Measurements from ENCODE around the gene RBFOX1. TPM values are rescaled to one million over a fixed set of nuclear protein-coding genes. Genes with fewer than 3 reads are reported as not detected.

The RBFOX1 gene
- polyA plus RNA-seq, 1 of the 3 experiments (the other 2 are of a cell fraction): not detected

DNA sequence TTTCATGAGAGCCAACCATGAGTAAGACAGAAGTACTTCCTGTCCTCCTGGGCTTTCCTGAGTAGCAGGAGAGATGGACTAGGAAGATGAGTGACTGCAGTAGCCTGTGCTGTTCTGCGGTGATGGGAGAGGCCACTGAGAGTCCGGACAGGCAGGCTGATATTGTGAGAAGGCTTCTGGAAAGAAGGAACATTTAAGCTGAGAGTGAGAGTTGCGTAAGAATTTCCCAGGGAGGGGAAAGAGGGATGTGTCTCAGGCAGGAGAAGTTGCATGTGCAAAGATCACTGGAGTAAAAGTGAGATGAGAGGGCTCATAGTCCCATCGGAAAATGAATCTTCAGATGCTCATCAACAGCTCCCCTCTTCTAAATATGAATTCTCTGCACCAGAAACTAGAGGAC lies 258.3 kb downstream of the RBFOX1 start:
- peaks cover 3% of the 10 kb centered on the region; the same call in 1 of the 2 replicates for H3K9me3 ChIP-seq
- no peaks in the 10 kb centered on the region for H3K36me3 ChIP-seq (replicated peaks in 1 of 2; ENCODE audit: control insufficient read depth in 1 of 2, insufficient read depth in 2 of 2, low read length in 1 of 2)
- H3F3A ChIP-seq (replicated peaks; ENCODE audit: insufficient read depth): no peaks in the 10 kb centered on the region
- H3K4me3 ChIP-seq (ENCODE audit: low read depth in 2 of 2, low read length in 1 of 2): no peak overlapping the region
- no peaks in the 10 kb centered on the region for H3K27me3 ChIP-seq (ENCODE audit: insufficient read depth)
- H2AFZ ChIP-seq (ENCODE audit: low read depth): no peak overlapping the region
- H3K4me1 ChIP-seq (ENCODE audit: control insufficient read depth in 1 of 2, insufficient read depth in 2 of 2, low read depth in 1 of 2, low read length in 1 of 2): no peaks in the 10 kb centered on the region
- no peak overlapping the region for H3K4me2 ChIP-seq
- TF ChIP-seq CHD2 (IDR thresholded peaks at IDR 0.05; ENCODE audit: low read length, partially characterized antibody) (no peak), TCF12 (IDR thresholded peaks at IDR 0.05) (no peak), TAF1 (IDR thresholded peaks at IDR 0.05; ENCODE audit: borderline replicate concordance, low read depth, low read length) (no peak), MEF2A (IDR thresholded peaks at IDR 0.05; ENCODE audit: borderline replicate concordance, low read depth) (no peak), POLR2AphosphoS5 (IDR thresholded peaks at IDR 0.05; ENCODE audit: low read depth, low read length) (no peak), FOSL2 (IDR thresholded peaks at IDR 0.05; ENCODE audit: borderline replicate concordance, low read depth) (no peak), GATA2 (CRISPR knock-in tag; IDR thresholded peaks at IDR 0.05) (no peak), EP300 (IDR thresholded peaks at IDR 0.05; ENCODE audit: borderline replicate concordance in 1 of 2, low read depth in 1 of 2, low read length in 1 of 2) (no peak), SMC3 (IDR thresholded peaks at IDR 0.05; ENCODE audit: low read depth, low read length) (no peak), SIN3A (IDR thresholded peaks at IDR 0.05; ENCODE audit: borderline replicate concordance, low read depth, low read length) (no peak), RAD21 (IDR thresholded peaks at IDR 0.05; ENCODE audit: low read length) (no peak), JUND (IDR thresholded peaks at IDR 0.05) (no peak)
- TF ChIP-seq, protein P1, sequence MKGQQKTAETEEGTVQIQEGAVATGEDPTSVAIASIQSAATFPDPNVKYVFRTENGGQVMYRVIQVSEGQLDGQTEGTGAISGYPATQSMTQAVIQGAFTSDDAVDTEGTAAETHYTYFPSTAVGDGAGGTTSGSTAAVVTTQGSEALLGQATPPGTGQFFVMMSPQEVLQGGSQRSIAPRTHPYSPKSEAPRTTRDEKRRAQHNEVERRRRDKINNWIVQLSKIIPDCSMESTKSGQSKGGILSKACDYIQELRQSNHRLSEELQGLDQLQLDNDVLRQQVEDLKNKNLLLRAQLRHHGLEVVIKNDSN (IDR thresholded peaks at IDR 0.05; ENCODE audit: borderline replicate concordance, low read depth): no peak
- TF ChIP-seq, protein P2, sequence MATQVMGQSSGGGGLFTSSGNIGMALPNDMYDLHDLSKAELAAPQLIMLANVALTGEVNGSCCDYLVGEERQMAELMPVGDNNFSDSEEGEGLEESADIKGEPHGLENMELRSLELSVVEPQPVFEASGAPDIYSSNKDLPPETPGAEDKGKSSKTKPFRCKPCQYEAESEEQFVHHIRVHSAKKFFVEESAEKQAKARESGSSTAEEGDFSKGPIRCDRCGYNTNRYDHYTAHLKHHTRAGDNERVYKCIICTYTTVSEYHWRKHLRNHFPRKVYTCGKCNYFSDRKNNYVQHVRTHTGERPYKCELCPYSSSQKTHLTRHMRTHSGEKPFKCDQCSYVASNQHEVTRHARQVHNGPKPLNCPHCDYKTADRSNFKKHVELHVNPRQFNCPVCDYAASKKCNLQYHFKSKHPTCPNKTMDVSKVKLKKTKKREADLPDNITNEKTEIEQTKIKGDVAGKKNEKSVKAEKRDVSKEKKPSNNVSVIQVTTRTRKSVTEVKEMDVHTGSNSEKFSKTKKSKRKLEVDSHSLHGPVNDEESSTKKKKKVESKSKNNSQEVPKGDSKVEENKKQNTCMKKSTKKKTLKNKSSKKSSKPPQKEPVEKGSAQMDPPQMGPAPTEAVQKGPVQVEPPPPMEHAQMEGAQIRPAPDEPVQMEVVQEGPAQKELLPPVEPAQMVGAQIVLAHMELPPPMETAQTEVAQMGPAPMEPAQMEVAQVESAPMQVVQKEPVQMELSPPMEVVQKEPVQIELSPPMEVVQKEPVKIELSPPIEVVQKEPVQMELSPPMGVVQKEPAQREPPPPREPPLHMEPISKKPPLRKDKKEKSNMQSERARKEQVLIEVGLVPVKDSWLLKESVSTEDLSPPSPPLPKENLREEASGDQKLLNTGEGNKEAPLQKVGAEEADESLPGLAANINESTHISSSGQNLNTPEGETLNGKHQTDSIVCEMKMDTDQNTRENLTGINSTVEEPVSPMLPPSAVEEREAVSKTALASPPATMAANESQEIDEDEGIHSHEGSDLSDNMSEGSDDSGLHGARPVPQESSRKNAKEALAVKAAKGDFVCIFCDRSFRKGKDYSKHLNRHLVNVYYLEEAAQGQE (IDR thresholded peaks at IDR 0.05; ENCODE audit: low read depth, low read length): no peak
- TF ChIP-seq, protein P3, sequence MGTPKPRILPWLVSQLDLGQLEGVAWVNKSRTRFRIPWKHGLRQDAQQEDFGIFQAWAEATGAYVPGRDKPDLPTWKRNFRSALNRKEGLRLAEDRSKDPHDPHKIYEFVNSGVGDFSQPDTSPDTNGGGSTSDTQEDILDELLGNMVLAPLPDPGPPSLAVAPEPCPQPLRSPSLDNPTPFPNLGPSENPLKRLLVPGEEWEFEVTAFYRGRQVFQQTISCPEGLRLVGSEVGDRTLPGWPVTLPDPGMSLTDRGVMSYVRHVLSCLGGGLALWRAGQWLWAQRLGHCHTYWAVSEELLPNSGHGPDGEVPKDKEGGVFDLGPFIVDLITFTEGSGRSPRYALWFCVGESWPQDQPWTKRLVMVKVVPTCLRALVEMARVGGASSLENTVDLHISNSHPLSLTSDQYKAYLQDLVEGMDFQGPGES (IDR thresholded peaks at IDR 0.05; ENCODE audit: low read depth, low read length): no peak
- TF ChIP-seq, protein P4, sequence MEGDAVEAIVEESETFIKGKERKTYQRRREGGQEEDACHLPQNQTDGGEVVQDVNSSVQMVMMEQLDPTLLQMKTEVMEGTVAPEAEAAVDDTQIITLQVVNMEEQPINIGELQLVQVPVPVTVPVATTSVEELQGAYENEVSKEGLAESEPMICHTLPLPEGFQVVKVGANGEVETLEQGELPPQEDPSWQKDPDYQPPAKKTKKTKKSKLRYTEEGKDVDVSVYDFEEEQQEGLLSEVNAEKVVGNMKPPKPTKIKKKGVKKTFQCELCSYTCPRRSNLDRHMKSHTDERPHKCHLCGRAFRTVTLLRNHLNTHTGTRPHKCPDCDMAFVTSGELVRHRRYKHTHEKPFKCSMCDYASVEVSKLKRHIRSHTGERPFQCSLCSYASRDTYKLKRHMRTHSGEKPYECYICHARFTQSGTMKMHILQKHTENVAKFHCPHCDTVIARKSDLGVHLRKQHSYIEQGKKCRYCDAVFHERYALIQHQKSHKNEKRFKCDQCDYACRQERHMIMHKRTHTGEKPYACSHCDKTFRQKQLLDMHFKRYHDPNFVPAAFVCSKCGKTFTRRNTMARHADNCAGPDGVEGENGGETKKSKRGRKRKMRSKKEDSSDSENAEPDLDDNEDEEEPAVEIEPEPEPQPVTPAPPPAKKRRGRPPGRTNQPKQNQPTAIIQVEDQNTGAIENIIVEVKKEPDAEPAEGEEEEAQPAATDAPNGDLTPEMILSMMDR (IDR thresholded peaks at IDR 0.05): no peak
- TF ChIP-seq, protein P5, sequence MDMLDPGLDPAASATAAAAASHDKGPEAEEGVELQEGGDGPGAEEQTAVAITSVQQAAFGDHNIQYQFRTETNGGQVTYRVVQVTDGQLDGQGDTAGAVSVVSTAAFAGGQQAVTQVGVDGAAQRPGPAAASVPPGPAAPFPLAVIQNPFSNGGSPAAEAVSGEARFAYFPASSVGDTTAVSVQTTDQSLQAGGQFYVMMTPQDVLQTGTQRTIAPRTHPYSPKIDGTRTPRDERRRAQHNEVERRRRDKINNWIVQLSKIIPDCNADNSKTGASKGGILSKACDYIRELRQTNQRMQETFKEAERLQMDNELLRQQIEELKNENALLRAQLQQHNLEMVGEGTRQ (IDR thresholded peaks at IDR 0.05; ENCODE audit: borderline replicate concordance, low read depth, low read length): no peak
- TF ChIP-seq, protein P6, sequence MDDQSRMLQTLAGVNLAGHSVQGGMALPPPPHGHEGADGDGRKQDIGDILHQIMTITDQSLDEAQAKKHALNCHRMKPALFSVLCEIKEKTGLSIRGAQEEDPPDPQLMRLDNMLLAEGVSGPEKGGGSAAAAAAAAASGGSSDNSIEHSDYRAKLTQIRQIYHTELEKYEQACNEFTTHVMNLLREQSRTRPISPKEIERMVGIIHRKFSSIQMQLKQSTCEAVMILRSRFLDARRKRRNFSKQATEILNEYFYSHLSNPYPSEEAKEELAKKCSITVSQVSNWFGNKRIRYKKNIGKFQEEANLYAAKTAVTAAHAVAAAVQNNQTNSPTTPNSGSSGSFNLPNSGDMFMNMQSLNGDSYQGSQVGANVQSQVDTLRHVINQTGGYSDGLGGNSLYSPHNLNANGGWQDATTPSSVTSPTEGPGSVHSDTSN (IDR thresholded peaks at IDR 0.05): no peak
- TF ChIP-seq, protein P7, sequence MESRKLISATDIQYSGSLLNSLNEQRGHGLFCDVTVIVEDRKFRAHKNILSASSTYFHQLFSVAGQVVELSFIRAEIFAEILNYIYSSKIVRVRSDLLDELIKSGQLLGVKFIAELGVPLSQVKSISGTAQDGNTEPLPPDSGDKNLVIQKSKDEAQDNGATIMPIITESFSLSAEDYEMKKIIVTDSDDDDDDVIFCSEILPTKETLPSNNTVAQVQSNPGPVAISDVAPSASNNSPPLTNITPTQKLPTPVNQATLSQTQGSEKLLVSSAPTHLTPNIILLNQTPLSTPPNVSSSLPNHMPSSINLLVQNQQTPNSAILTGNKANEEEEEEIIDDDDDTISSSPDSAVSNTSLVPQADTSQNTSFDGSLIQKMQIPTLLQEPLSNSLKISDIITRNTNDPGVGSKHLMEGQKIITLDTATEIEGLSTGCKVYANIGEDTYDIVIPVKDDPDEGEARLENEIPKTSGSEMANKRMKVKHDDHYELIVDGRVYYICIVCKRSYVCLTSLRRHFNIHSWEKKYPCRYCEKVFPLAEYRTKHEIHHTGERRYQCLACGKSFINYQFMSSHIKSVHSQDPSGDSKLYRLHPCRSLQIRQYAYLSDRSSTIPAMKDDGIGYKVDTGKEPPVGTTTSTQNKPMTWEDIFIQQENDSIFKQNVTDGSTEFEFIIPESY (IDR thresholded peaks at IDR 0.05; ENCODE audit: borderline replicate concordance, low read depth): no peak
- WGBS (ENCODE audit: low lambda C conversion rate): 31% methylated on average over 4 of the region's 4 CpGs
- H3K79me2 ChIP-seq (ENCODE audit: insufficient read depth): no peaks in the 10 kb centered on the region
- no peak overlapping the region for H3K9ac ChIP-seq
- no peaks in the 10 kb centered on the region for H4K20me1 ChIP-seq (ENCODE audit: insufficient read depth)
- H3K27ac ChIP-seq (ENCODE audit: low read depth in 2 of 2, low read length in 1 of 2): no peak overlapping the region
- POLR2A ChIA-PET: no interaction called here
- CTCF ChIA-PET: no interaction called here
- no peaks in the 10 kb centered on the region for H3K9me2 ChIP-seq
- DNase-seq: no peak

Data from SK-N-SH (cell line).